Measurements from ENCODE around the gene METTL17.

- no peak for TF ChIP-seq CTCF (optimal IDR thresholded peaks at IDR 0.05 in 1 of 3, IDR thresholded peaks at IDR 0.05 in 1 of 3, conservative IDR thresholded peaks at IDR 0.05 in 1 of 3; ENCODE audit: extremely low read depth in 1 of 3, insufficient read depth in 2 of 3, low read length in 3 of 3)
- TF ChIP-seq EZH2 (IDR thresholded peaks at IDR 0.05; ENCODE audit: low read length), result no peak
Measured at GRCh38 chr14:21040370-21040925, 50.7 kb downstream of the METTL17 start.

All from keratinocyte (primary cell).